Upper lobe of left lung (tissue), 4 donors: ENCODE data around the gene USP47.

Experiments
- CTCF ChIP-seq, 6 experiments: fragments of 450-650 bp in 4 of 6; fragments of 200-600 bp in 2 of 6; sonication (generic) in 2 of 6; IDR thresholded peaks; one replicate each; pipeline ENCODE4 v1.5.1; 2016 to 2019; ENCODE audit warnings: antibody characterized with exemption in 6 of 6
- POLR2A ChIP-seq, 4 donors: fragments of 450-650 bp; IDR thresholded peaks; one replicate each; pipeline ENCODE4 v1.5.1; 2016 to 2017; ENCODE audit warnings: antibody characterized with exemption in 4 of 4, mild to moderate bottlenecking in 2 of 4
- POLR2AphosphoS5 ChIP-seq, 2 donors: sonication (generic); formaldehyde crosslinking; IDR thresholded peaks; one replicate each; pipeline ENCODE4 v1.5.1; 2017; ENCODE audit warnings: antibody characterized with exemption in 2 of 2

- TF ChIP-seq POLR2A (IDR thresholded peaks at IDR 0.05) (no peak), CTCF (IDR thresholded peaks at IDR 0.05) (no peak), POLR2AphosphoS5 (IDR thresholded peaks at IDR 0.05) (no peak)
Observed at GRCh38 chr11:11807811-11808782, 33.7 kb upstream of the USP47 start.
